Dendritic cell treated with granulocyte-macrophage colony-stimulating factor and Interleukin-4, amounts not matched to agents 40 ng/mL and 50 ng/mL, for 4 days (primary cell): Measurements from ENCODE around the gene COX20.

Experiments
- H3K27ac Mint-ChIP-seq: one replicate; pipeline ENCODE4 v1.8.0; 2022; ENCODE audit warnings: mild to moderate bottlenecking, mixed read lengths
- H3K27me3 Mint-ChIP-seq: one replicate; pipeline ENCODE4 v1.8.0; 2022; ENCODE audit warnings: mild to moderate bottlenecking, mixed read lengths
- H3K36me3 Mint-ChIP-seq: one replicate; pipeline ENCODE4 v1.8.0; 2022; ENCODE audit warnings: low read depth, mixed read lengths
- H3K4me1 Mint-ChIP-seq: one replicate; pipeline ENCODE4 v1.8.0; 2022; ENCODE audit warnings: low read depth, mixed read lengths
- H3K4me3 Mint-ChIP-seq: one replicate; pipeline ENCODE4 v1.8.0; 2022; ENCODE audit warnings: mild to moderate bottlenecking, moderate library complexity, mixed read lengths
- H3K9me3 Mint-ChIP-seq: one replicate; pipeline ENCODE4 v1.8.0; 2022; ENCODE audit warnings: mixed read lengths
- intact Hi-C: fragments of 100-400 bp; cut with micrococcal nuclease; formaldehyde crosslinking; loops from one replicate; pipeline ENCODE4 v1.15.0; 2022

COX20 gene

DNA sequence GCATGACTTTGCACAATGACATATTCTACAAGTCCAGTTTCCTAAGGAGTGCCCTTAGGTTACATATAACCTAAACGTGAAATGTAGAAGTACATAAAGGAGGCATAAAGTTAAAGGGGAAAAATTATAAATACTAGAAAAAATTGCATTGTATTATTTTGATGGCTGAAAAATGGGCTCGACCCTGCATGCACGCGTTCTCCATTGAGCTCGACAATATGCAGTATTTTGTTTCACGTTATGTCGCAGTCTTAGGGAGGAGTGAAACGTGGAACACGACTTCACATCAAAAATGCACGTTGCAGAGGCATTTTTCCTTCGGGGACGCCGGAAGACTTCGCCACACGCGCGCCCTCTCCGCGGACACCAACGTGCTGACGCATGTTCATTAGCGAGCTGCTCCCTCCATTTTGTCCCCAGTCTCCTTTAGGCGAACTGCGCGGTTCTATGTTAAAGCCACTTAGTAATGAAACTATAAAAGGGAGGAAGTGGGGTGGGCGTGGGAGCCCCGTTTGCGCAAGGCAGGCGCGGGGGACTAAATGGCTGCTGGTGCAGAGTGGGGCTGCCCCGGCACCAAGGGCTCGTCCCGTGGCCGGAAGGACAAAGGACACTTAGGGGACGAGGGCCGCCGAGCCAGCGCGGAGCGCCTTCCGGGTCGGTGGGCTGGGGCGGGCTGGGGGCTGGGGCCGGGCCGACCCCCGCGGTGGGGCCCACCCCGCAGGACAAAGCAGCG lies 749 bp upstream of the COX20 start:
- Mint-ChIP-seq H3K36me3 (peaks cover 60% of the 10 kb centered on the region), H3K9me3 (no peaks in the 10 kb centered on the region), H3K27me3 (no peaks in the 10 kb centered on the region), H3K4me3 (peak overlapping the region; percentile 95), H3K27ac (peak overlapping the region; percentile 99), H3K4me1 (peaks cover 35% of the 10 kb centered on the region)
- intact Hi-C loops, result loop anchor here (1.0 to 10.0 kb wide), 3 partner anchors 30 to 180 kb away; partner anchors contain the start of genes DESI2 and HNRNPU

DNA sequence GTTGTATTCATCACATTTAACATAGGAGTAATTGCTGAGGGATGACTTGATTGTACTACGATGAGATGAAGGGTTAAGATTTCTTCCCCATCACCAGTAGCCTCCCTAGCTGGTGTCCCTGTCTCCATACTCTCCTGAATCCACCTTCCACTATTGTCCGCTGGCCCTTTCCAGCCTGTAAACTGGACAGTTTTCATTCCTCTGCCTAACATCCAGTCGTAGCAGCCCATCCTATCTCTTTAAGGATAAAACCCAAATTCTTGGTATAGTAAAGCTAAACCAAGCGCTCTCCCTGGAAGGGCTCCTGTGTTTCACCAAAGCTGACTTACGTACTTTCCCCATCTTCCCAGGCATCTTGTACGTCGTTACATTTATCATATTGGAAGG lies 670 bp downstream of the COX20 start:
- Mint-ChIP-seq H3K9me3 (no peaks in the 10 kb centered on the region), H3K4me1 (peaks cover 38% of the 10 kb centered on the region), H3K27me3 (no peaks in the 10 kb centered on the region), H3K4me3 (peak overlapping the region; percentile 95), H3K27ac (peak overlapping the region; percentile 99), H3K36me3 (peaks cover 62% of the 10 kb centered on the region)
- intact Hi-C loops, result loop anchor here (10.0 kb wide), 1 partner anchor 181 kb away; the partner anchor contains the start of gene DESI2

DNA sequence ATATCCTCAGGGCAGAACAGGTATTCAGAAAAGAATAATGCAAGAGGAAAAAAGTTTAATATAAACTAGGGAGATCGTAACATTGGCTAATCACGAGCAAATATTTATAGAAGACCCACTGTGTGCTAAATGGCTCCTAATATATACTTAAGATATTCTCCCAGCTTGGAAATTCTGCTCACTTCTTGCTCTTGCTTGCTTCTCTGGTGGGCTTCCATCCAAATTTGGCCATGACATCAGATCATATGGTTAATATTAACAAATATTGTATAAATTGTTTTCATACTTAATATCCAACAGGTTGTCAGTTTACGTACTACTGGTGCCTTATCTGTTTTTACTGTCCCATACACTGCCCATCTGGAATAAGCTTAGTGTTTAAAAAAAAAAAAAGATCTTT lies 1.1 kb downstream of the COX20 start:
- intact Hi-C loops, result loop anchor here (10.0 kb wide), 1 partner anchor 182 kb away; the partner anchor contains the start of gene DESI2
- peak overlapping the region; percentile 95 for H3K4me3 Mint-ChIP-seq
- peaks cover 38% of the 10 kb centered on the region for H3K4me1 Mint-ChIP-seq
- H3K9me3 Mint-ChIP-seq, result no peaks in the 10 kb centered on the region
- peaks cover 62% of the 10 kb centered on the region for H3K36me3 Mint-ChIP-seq
- H3K27me3 Mint-ChIP-seq, result no peaks in the 10 kb centered on the region
- peak overlapping the region; percentile 99 for H3K27ac Mint-ChIP-seq

DNA sequence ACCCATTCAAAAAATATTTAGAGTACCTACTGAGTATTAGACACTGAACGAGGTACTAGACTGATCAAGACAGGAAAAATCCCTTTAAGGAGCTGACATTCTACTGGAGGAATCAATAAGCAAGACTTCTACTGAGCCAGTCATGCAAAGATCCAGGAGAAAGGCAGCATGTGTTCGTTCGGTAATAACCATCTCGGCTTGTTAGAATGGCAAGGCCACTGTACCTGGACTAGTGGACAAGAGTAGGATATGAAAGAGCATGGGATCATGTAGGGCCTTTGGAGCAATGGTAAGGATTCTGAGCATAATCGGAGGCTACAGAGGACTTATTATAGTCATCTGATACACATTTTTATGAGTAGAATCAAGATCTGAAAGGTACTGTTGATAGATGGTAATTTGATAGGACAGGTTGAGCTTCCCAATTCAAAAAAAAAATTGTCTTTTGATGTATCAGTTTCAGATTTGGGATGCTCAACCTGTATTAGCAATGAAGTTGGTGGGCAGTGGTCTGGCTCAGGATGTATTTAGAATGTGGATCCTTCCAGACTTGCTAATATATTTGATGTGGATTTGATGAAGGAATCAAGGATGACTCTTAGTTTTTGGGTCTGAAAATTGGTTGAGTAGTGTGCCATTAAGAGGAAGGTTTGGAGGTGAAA lies 2.3 kb downstream of the COX20 start:
- Mint-ChIP-seq H3K27me3 (no peaks in the 10 kb centered on the region), H3K4me3 (no peak overlapping the region), H3K36me3 (peaks cover 69% of the 10 kb centered on the region), H3K27ac (peak overlapping the region; percentile 42), H3K9me3 (no peaks in the 10 kb centered on the region), H3K4me1 (peaks cover 38% of the 10 kb centered on the region)
- intact Hi-C loops, result loop anchor here (10.0 kb wide), 1 partner anchor 183 kb away; the partner anchor contains the start of gene DESI2

DNA sequence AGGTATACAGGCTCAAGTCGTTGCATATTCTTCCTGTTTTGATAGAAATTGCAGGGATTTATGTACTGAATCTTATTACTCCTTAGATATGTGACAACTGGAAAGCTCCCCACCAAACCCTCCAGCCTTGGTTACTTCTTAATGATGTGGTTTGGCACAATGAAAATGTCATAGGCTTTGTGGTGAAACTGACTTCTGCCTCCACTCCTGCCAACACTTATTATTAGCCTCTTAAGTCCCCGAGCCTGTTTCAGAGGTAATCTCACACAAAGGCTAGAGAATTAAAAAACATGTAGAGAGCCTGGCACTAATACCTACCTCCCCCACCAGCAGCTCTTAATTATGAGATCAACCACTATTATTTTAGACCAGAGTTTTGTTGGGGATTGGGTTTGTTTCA lies 4.2 kb downstream of the COX20 start:
- Mint-ChIP-seq H3K27ac (no peak overlapping the region), H3K27me3 (no peaks in the 10 kb centered on the region), H3K4me1 (peaks cover 33% of the 10 kb centered on the region), H3K9me3 (no peaks in the 10 kb centered on the region), H3K4me3 (no peak overlapping the region), H3K36me3 (peaks cover 77% of the 10 kb centered on the region)
- intact Hi-C loops, result loop anchor here (5.0 to 10.0 kb wide), 2 partner anchors 185 to 203 kb away; partner anchors contain the start of gene DESI2

DNA sequence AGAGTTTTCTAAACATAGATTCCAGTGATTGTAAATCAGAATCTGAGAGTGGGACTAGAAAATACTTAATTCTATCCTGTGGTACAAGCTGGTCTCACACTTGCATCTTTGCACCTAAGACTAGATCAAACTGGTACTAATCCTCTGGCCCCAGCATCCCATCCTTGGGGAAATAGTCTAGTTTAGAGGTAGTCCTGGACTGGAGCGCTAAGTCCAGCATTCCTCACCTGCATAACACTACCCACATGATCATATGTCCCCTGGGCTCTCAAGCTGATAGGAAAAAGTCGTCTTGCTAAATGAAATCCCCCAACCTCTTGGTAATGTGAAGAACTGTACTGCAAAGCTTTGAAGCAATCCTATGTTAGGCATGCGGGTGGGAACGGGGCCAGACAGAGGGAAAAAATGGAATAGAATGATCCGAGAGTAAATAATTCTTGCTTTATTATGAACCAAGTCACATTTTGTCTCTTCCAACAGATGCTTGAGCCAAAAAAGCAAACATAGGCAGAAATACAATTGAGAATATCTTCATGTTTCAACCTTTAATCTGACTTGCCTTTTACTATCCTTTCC lies 4.8 kb downstream of the COX20 start:
- Mint-ChIP-seq H3K36me3 (peaks cover 77% of the 10 kb centered on the region), H3K27me3 (no peaks in the 10 kb centered on the region), H3K4me1 (peaks cover 33% of the 10 kb centered on the region), H3K27ac (no peak overlapping the region), H3K9me3 (no peaks in the 10 kb centered on the region), H3K4me3 (no peak overlapping the region)
- intact Hi-C loops, result loop anchor here (5.0 kb wide), 1 partner anchor 202 kb away; no protein-coding TSS in a partner anchor

DNA sequence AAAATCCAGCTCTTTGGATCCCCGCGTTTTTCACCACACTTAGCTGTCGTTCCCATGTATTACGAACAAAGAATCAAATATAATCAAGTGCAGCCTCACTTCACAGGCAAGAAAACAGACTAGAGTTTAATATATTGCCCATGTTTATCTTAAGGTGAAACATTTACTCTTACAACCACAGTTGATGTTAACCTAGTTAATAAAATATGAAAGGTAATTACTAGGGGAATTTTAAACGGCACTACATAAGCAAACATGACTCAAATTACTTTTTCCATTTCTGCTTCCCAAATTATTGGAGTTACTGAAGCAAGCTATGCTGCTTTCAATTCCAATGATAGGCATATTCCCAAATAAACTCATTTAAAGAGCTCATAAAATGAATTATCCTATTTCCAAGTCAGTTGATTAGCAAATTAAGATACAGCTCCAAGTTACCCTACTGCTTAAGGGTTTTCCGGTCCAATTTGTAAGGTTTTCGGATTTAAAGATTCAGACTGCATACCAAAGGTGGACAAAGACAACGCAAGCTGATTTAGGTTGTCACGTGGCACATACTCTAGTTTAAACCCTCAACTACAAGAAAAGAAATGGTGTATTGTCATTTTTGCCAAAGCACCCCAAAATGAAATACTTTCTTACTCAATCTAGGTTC lies 5.9 kb downstream of the COX20 start:
- peaks cover 79% of the 10 kb centered on the region for H3K36me3 Mint-ChIP-seq
- H3K27ac Mint-ChIP-seq, result no peak overlapping the region
- no peaks in the 10 kb centered on the region for H3K9me3 Mint-ChIP-seq
- no peak overlapping the region for H3K4me3 Mint-ChIP-seq
- no peaks in the 10 kb centered on the region for H3K27me3 Mint-ChIP-seq
- intact Hi-C loops, result loop anchor here (5.0 kb wide), 1 partner anchor 201 kb away; no protein-coding TSS in a partner anchor
- peaks cover 28% of the 10 kb centered on the region for H3K4me1 Mint-ChIP-seq

DNA sequence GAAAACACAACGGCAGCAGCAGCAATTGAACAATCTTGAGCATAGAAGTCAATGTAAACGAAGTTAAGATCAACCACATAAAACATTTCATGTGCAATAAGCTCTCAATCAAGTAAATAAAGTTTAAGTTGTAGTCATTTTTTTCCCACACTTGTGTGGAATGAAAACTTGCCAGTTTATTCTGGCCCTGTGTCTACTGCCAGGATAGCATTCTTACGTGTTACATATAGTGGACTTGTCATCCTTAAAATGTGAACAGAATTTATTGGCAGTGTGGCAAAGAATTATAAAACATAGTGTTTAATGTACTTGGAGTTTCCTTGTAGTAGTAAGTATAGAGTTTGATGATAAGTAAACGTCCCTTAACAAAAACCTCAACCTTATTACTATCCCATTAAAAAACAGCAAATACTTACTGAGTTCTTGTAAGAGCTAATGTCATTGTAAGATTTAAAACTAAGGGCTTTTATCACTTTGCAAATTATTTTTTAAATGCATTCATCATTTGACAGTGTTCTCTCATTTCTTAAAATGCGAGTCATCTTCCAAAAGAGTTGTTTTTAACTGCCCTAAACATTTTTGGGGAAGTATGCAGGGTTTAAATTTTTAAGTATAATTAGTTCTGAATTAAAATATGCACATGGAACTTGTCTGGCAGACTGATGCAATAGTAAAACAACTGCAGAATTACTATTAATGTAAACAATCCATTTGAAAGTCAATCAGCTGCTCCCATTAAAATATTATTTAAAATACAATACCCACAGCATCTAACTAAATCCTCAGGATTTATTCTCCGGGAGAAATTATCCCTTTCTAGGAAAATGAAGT lies 7.9 kb downstream of the COX20 start:
- peaks cover 17% of the 10 kb centered on the region for H3K4me1 Mint-ChIP-seq
- intact Hi-C loops, result loop anchor here (5.0 kb wide), 1 partner anchor 199 kb away; no protein-coding TSS in a partner anchor
- H3K9me3 Mint-ChIP-seq, result no peaks in the 10 kb centered on the region
- no peak overlapping the region for H3K27ac Mint-ChIP-seq
- peaks cover 84% of the 10 kb centered on the region for H3K36me3 Mint-ChIP-seq
- H3K4me3 Mint-ChIP-seq, result no peak overlapping the region
- no peaks in the 10 kb centered on the region for H3K27me3 Mint-ChIP-seq

DNA sequence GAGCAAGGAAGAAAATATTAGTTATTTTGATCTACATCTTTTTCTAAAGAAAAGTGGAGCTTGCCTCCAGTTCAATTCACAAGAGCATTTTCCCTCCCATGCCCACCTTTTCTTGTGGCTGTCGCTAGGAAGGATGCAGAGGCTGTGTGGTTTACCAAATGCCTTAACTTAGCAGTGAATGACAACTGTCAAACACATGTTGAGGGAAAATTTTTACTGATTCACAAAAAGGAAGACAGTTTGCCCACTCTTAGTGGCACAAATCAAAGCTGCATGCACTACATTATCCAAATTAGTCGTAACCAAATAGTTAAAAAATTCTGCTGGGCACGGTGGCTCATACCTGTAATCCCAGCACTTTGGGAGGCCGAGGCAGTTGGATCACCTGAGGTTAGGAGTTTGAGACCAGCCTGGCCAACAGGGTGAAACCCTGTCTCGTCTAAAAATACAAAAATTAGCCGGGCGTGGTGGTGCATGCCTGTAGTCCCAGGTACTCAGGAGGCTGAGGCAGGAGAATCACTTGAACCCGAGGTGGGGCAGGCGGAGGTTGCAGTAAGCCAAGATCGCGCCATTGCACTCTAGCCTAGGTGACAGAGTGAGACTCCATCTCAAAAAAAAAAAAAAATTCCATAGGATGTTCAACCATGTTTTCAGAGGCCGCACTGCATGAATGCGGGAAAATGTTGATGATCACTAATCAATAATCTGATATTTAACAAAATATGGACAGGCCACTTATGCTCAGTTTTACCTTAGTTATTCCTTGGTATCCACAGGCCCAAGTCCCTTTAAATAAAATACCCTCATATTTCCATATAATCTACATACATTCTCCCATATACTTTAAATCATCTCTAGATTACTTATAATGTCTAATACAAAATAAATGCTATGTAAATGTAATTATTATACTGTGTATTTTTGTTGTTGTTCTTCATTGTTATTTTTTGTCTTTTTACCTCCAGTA lies 9.0 kb downstream of the COX20 start:
- Mint-ChIP-seq H3K36me3 (peaks cover 84% of the 10 kb centered on the region), H3K27me3 (no peaks in the 10 kb centered on the region), H3K4me1 (peaks cover 16% of the 10 kb centered on the region), H3K9me3 (no peaks in the 10 kb centered on the region), H3K4me3 (no peak overlapping the region), H3K27ac (no peak overlapping the region)
- intact Hi-C loops, result loop anchor here (5.0 kb wide), 1 partner anchor 198 kb away; no protein-coding TSS in a partner anchor

DNA sequence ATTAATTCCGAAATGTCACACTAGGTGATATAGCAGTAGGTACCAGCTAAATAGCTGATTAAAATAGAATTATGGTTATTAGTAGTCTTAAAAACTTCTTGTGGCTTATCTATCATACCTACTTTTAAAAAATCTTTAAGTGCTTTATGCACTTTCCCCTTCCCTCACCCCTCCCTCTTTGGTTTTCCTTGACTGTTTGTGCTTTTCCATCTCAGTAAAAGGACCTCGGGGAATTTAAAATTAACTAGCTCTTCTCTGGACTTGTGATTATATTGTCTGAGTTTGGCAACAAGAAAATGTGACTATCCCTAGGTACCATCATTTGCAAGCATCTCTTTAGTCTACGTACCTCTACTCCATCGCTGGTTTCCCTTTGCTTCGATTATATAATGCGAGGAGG lies 11.2 kb downstream of the COX20 start:
- Mint-ChIP-seq H3K9me3 (no peaks in the 10 kb centered on the region), H3K36me3 (peaks cover 78% of the 10 kb centered on the region), H3K4me3 (no peak overlapping the region), H3K27ac (no peak overlapping the region), H3K27me3 (no peaks in the 10 kb centered on the region), H3K4me1 (peaks cover 7% of the 10 kb centered on the region)
- intact Hi-C loops, result no loop called here

DNA sequence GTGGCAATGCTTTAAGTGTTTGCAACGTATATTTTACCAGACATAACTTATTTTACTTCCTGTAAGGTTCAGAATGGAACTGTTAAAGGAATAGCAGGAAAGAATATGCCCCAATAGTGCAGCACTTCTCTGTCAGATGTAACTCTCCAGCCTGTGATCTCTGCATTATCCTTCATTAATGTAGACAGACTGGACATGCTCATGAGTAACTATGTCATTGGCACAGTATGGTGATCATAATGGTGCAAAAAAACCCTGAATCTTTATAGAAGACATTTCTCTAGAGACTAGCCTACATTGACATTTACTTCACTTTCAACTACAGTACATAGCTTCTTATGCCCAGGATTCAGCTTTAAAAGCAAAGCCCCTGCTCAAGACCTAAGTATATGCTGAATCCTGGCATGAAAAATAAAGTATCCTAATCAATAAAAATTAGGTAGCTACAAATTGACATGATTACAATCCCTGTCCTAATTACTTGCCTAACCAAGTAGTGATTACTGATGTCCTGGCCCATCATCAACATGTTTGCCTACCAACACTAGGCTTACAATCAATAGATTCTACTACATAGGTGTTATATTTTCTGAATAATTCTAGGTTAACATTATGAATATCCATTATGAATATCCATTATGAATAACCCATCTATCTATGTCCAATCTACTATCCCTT lies 13.9 kb downstream of the COX20 start:
- Mint-ChIP-seq H3K27ac (no peak overlapping the region), H3K27me3 (no peaks in the 10 kb centered on the region), H3K9me3 (no peaks in the 10 kb centered on the region), H3K36me3 (peaks cover 88% of the 10 kb centered on the region), H3K4me1 (peaks cover 7% of the 10 kb centered on the region), H3K4me3 (no peak overlapping the region)
- intact Hi-C loops, result no loop called here
